HG02885 (cell line): Measurements from ENCODE around the gene LIF.

Experiments used
- ATAC-seq: cut with Tn5 transposase; IDR thresholded peaks from one replicate; pipeline ENCODE4 v1.9.1; 2021; ENCODE audit warnings: mild to moderate bottlenecking; ENCODE audit not compliant: unreplicated experiment, poor library complexity

LIF gene

GRCh38 chr22:30285176-30285845, 38.8 kb upstream of the LIF start:
- ATAC-seq, result no peak

GRCh38 chr22:30284666-30285065, 38.1 kb upstream of the LIF start:
- no peak for ATAC-seq

GRCh38 chr22:30284172-30284571, 37.6 kb upstream of the LIF start:
- ATAC-seq, result no peak

- ATAC-seq, result no peak
Observed at GRCh38 chr22:30283342-30283741, 36.8 kb upstream of the LIF start.

GRCh38 chr22:30282616-30283046, 36.1 kb upstream of the LIF start:
- ATAC-seq, result no peak

- ATAC-seq, result no peak
Observed at GRCh38 chr22:30280505-30280904, 33.9 kb upstream of the LIF start.

GRCh38 chr22:30279932-30280331, 33.4 kb upstream of the LIF start:
- no peak for ATAC-seq

- no peak for ATAC-seq
Observed at GRCh38 chr22:30279046-30279788, 32.7 kb upstream of the LIF start.

GRCh38 chr22:30277547-30278344, 31.2 kb upstream of the LIF start:
- ATAC-seq, result no peak

- no peak for ATAC-seq
Observed at GRCh38 chr22:30276039-30276438, 29.5 kb upstream of the LIF start.

GRCh38 chr22:30275625-30276024, 29.1 kb upstream of the LIF start:
- ATAC-seq, result no peak

GRCh38 chr22:30274437-30274812, 27.9 kb upstream of the LIF start:
- ATAC-seq, result no peak

- no peak for ATAC-seq
Observed at GRCh38 chr22:30273711-30274436, 27.3 kb upstream of the LIF start.

GRCh38 chr22:30272781-30273601, 26.4 kb upstream of the LIF start:
- ATAC-seq, result no peak

- ATAC-seq, result no peak
Observed at GRCh38 chr22:30270832-30271231, 24.3 kb upstream of the LIF start.

GRCh38 chr22:30268331-30268730, 21.8 kb upstream of the LIF start:
- ATAC-seq, result no peak

GRCh38 chr22:30267382-30268302, 21.1 kb upstream of the LIF start:
- ATAC-seq, result no peak

GRCh38 chr22:30266445-30267381, 20.2 kb upstream of the LIF start, which contains the start of gene OSM:
Gene OSM (minus strand): TSS chr22:30266851. CDS start chr22:30266799, 52 bp downstream.
- no peak for ATAC-seq
